Measurements from ENCODE around the gene UBL4A. TPM values are rescaled to one million over a fixed set of nuclear protein-coding genes. Genes with fewer than 3 reads are reported as not detected.

The UBL4A gene
- total and polyA plus RNA-seq, 9 of the 15 experiments (the other 6 are each of a cell fraction or from before 2014, with no cell fraction given) = 15.2 to 140 (median 100) TPM

DNA sequence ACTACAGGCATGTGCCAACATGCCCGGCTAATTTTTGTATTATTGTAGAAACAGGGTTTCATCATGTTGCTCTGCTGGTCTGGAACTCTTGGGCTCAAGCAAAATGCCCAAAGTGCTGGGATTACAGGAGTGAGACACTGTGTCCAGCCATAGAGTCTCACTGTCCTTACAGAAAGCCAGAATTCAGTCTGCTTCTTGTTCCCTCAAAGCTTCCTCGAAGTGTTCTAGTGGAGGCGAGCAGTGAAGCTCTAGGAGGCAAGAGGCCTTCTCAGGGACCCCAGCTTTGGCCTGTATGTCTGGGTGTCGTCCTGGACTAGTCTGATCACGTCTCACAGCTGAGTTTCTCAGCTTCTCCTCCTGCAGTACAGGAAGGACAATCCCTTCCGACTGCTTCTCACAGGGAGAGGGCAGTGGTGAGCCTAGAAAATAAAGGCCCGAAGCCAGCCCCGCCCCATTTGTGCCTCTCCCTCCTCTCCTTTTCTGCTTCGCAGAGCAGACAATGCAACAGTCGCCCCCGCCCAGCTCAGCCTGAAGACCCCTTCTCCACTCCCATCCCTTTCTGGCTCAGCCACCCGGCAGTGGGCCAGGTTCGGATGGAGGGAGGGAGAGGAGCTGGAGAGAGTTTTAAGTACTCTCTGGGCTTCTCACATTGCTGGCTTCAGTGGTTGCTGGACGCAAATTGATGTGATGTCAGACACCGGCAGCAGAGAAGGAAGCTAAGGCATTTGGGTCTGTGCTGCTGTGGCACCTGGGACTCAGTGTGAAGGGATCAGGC is 40.7 kb upstream of the UBL4A start (continued):
- TF ChIP-seq ARID3A (IDR thresholded peaks at IDR 0.05; ENCODE audit: borderline replicate concordance, low read depth, low read length) = no peak
- peak; percentile 60 for TF ChIP-seq ETV1 (tag; conservative IDR thresholded peaks at IDR 0.05; ENCODE audit: low read depth)
- TF ChIP-seq ZKSCAN8 (CRISPR knock-in tag; IDR thresholded peaks at IDR 0.05) = no peak
- TF ChIP-seq ELF4 (CRISPR knock-in tag; IDR thresholded peaks at IDR 0.05) = no peak
- TF ChIP-seq CAMTA2 (CRISPR knock-in tag; conservative IDR thresholded peaks at IDR 0.05) = no peak
- TF ChIP-seq NELFE (IDR thresholded peaks at IDR 0.05; ENCODE audit: insufficient read depth, insufficient read length) = no peak
- TF ChIP-seq, protein P1, sequence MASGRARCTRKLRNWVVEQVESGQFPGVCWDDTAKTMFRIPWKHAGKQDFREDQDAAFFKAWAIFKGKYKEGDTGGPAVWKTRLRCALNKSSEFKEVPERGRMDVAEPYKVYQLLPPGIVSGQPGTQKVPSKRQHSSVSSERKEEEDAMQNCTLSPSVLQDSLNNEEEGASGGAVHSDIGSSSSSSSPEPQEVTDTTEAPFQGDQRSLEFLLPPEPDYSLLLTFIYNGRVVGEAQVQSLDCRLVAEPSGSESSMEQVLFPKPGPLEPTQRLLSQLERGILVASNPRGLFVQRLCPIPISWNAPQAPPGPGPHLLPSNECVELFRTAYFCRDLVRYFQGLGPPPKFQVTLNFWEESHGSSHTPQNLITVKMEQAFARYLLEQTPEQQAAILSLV (tag; IDR thresholded peaks at IDR 0.05) = no peak
- no peak for TF ChIP-seq SMARCE1 (IDR thresholded peaks at IDR 0.05)
- TF ChIP-seq TAF1 (IDR thresholded peaks at IDR 0.05; ENCODE audit: control insufficient read depth, extremely low read depth, insufficient read depth, low read length, severe bottlenecking) = no peak
- no peak for TF ChIP-seq BHLHE40 (IDR thresholded peaks at IDR 0.05; ENCODE audit: low read length)
- TF ChIP-seq ZNF354B (CRISPR knock-in tag; IDR thresholded peaks at IDR 0.05) = no peak
- no peak for TF ChIP-seq FOXK1 (CRISPR knock-in tag; IDR thresholded peaks at IDR 0.05; ENCODE audit: borderline replicate concordance)
- TF ChIP-seq BDP1 (IDR thresholded peaks at IDR 0.05; ENCODE audit: insufficient read depth, insufficient read length) = no peak
- no peak for TF ChIP-seq CBX8 (IDR thresholded peaks at IDR 0.05; ENCODE audit: borderline replicate concordance, extremely low read depth, low read depth, low read length, poor library complexity, severe bottlenecking)
- TF ChIP-seq CREM (IDR thresholded peaks at IDR 0.05; ENCODE audit: low read depth) = no peak
- TF ChIP-seq ZFX (CRISPR knock-in tag; IDR thresholded peaks at IDR 0.05) = peak; percentile 57; the same call in 1 of the 2 replicates
- TF ChIP-seq ATF1 (CRISPR knock-in tag; IDR thresholded peaks at IDR 0.05) = no peak
- peak; percentile 44 for TF ChIP-seq ATF1 (tag; IDR thresholded peaks at IDR 0.05)
- no peak for TF ChIP-seq BCOR (IDR thresholded peaks at IDR 0.05)
- TF ChIP-seq KLF16 (IDR thresholded peaks at IDR 0.05) = no peak
- TF ChIP-seq TCF3 (CRISPR knock-in tag; IDR thresholded peaks at IDR 0.05) = no peak
- peak; percentile 71 to 76 (median 76) for TF ChIP-seq CTCF (IDR thresholded peaks at IDR 0.05 in 2 of 3, conservative IDR thresholded peaks at IDR 0.05 in 1 of 3; ENCODE audit: insufficient read depth in 2 of 3, low read depth in 1 of 3, low read length in 3 of 3)
- no peak for TF ChIP-seq KDM4B (IDR thresholded peaks at IDR 0.05; ENCODE audit: borderline replicate concordance in 2 of 2, low read depth in 1 of 2)
- no peak for TF ChIP-seq ZBTB7A (IDR thresholded peaks at IDR 0.05; ENCODE audit: borderline replicate concordance, control insufficient read depth, low read depth, low read length)
- TF ChIP-seq HNRNPLL (IDR thresholded peaks at IDR 0.05; ENCODE audit: low read depth, low read length, poor library complexity, severe bottlenecking) = no peak
- no peak for TF ChIP-seq TCF7L2 (IDR thresholded peaks at IDR 0.05; ENCODE audit: low read depth, low read length)
